MM.1S (cell line): ENCODE data around the gene TRAPPC10.

Source experiments
- DNase-seq: peaks from one replicate; pipeline ENCODE4 v3.0.0-alpha.2; 2015
- H2AFZ ChIP-seq: fragments of 300-600 bp; sonication (generic); 2 replicates; pipeline ENCODE4 v1.6.0; 2016; ENCODE audit warnings: antibody characterized with exemption, low read length
- H3F3A ChIP-seq: fragments of 300-600 bp; sonication (generic); 2 replicates; pipeline ENCODE4 v1.6.1; 2016; ENCODE audit warnings: mild to moderate bottlenecking, antibody characterized with exemption, low read length, moderate library complexity, mixed read lengths; ENCODE audit not compliant: insufficient read depth
- H3K27ac ChIP-seq: fragments of 300-600 bp; sonication (generic); 2 replicates; pipeline ENCODE4 v1.5.1; 2016; ENCODE audit warnings: mild to moderate bottlenecking, low read length
- H3K27me3 ChIP-seq: fragments of 300-600 bp; sonication (generic); replicated peaks from 2 replicates; pipeline ENCODE4 v1.6.0; 2016; ENCODE audit warnings: low read length; ENCODE audit not compliant: insufficient read depth
- H3K36me3 ChIP-seq: fragments of 300-600 bp; sonication (generic); replicated peaks from 2 replicates; pipeline ENCODE4 v1.6.1; 2016; ENCODE audit warnings: mild to moderate bottlenecking, low read length, mixed read lengths; ENCODE audit not compliant: insufficient read depth
- H3K4me1 ChIP-seq: fragments of 300-600 bp; sonication (generic); 2 replicates; pipeline ENCODE4 v1.6.1; 2016; ENCODE audit warnings: low read length, mixed read lengths
- H3K4me2 ChIP-seq: fragments of 300-600 bp; sonication (generic); 2 replicates; pipeline ENCODE4 v1.6.0; 2016; ENCODE audit warnings: low read depth, low read length
- H3K4me3 ChIP-seq: fragments of 300-600 bp; sonication (generic); 2 replicates; pipeline ENCODE4 v1.5.1; 2016; ENCODE audit warnings: low read length, mixed read lengths
- H3K79me2 ChIP-seq: fragments of 300-600 bp; sonication (generic); 2 replicates; pipeline ENCODE4 v1.6.1; 2016; ENCODE audit warnings: mixed run types, low read length, mixed read lengths
- H3K9ac ChIP-seq: fragments of 300-600 bp; sonication (generic); 2 replicates; pipeline ENCODE4 v1.6.1; 2016; ENCODE audit warnings: low read length, mixed read lengths
- H3K9me2 ChIP-seq: fragments of 300-600 bp; sonication (generic); replicated peaks from 2 replicates; pipeline ENCODE4 v1.6.1; 2016; ENCODE audit warnings: mild to moderate bottlenecking, low read length, mixed read lengths; ENCODE audit not compliant: insufficient read depth
- H3K9me3 ChIP-seq: fragments of 300-600 bp; sonication (generic); replicated peaks from 2 replicates; pipeline ENCODE4 v1.6.1; 2016; ENCODE audit warnings: mild to moderate bottlenecking, low read length, mixed read lengths; ENCODE audit not compliant: insufficient read depth
- H4K20me1 ChIP-seq: fragments of 300-600 bp; sonication (generic); 2 replicates; pipeline ENCODE4 v1.6.1; 2016; ENCODE audit warnings: mild to moderate bottlenecking, low read length, moderate library complexity, mixed read lengths; ENCODE audit not compliant: insufficient read depth
- CTCF ChIP-seq: fragments of 300-600 bp; sonication (generic); IDR thresholded peaks from 2 replicates; pipeline ENCODE4 v1.5.1; 2016; ENCODE audit warnings: antibody characterized with exemption, low read length, mixed read lengths
- EZH2 ChIP-seq: fragments of 300-600 bp; sonication (generic); optimal IDR thresholded peaks from 2 replicates; pipeline ENCODE3; 2017; ENCODE audit warnings: low read depth, mild to moderate bottlenecking, antibody characterized with exemption, low read length, mixed read lengths
- EZH2phosphoT487 ChIP-seq: fragments of 300-600 bp; sonication (generic); IDR thresholded peaks from 2 replicates; pipeline ENCODE4 v1.6.1; 2018; ENCODE audit warnings: antibody characterized with exemption, low read length

TRAPPC10 gene

GRCh38 chr21:44066116-44066515 lies 54.0 kb downstream of the TRAPPC10 start:
- Histone ChIP-seq H2AFZ (no peak overlapping the region), H3K27ac (no peak overlapping the region), H3K9me3 (no peaks in the 10 kb centered on the region), H3K9ac (no peak overlapping the region), H3K36me3 (peaks cover 3% of the 10 kb centered on the region; the same call in 1 of the 2 replicates), H3K4me3 (no peak overlapping the region), H3K79me2 (peaks cover 68% of the 10 kb centered on the region), H3K27me3 (no peaks in the 10 kb centered on the region), H3K4me1 (no peaks in the 10 kb centered on the region), H3K9me2 (no peaks in the 10 kb centered on the region), H3F3A (no peaks in the 10 kb centered on the region), H3K4me2 (no peak overlapping the region), H4K20me1 (no peaks in the 10 kb centered on the region)
- no peak for DNase-seq
- TF ChIP-seq EZH2 (no peak), EZH2phosphoT487 (no peak), CTCF (no peak)

- no peak overlapping the region for H2AFZ ChIP-seq
- H3K79me2 ChIP-seq: peaks cover 72% of the 10 kb centered on the region
- no peaks in the 10 kb centered on the region for H3K9me2 ChIP-seq
- no peak overlapping the region for H3K27ac ChIP-seq
- no peak overlapping the region for H3K4me3 ChIP-seq
- no peaks in the 10 kb centered on the region for H3K27me3 ChIP-seq
- no peaks in the 10 kb centered on the region for H3K9me3 ChIP-seq
- no peaks in the 10 kb centered on the region for H3F3A ChIP-seq
- H3K4me2 ChIP-seq: no peak overlapping the region
- no peak for DNase-seq
- TF ChIP-seq CTCF (no peak), EZH2 (no peak), EZH2phosphoT487 (no peak)
- H3K9ac ChIP-seq: no peak overlapping the region
- no peaks in the 10 kb centered on the region for H3K4me1 ChIP-seq
- H4K20me1 ChIP-seq: no peaks in the 10 kb centered on the region
- H3K36me3 ChIP-seq: peaks cover 3% of the 10 kb centered on the region; the same call in 1 of the 2 replicates
Observed at GRCh38 chr21:44067011-44067839, 55.1 kb downstream of the TRAPPC10 start.

- Histone ChIP-seq H2AFZ (no peak overlapping the region), H3K36me3 (peaks cover 8% of the 10 kb centered on the region; the same call in 1 of the 2 replicates), H3K9me2 (no peaks in the 10 kb centered on the region), H3K4me3 (no peak overlapping the region), H3K27me3 (no peaks in the 10 kb centered on the region), H3K9me3 (no peaks in the 10 kb centered on the region), H4K20me1 (no peaks in the 10 kb centered on the region), H3K27ac (no peak overlapping the region), H3F3A (no peaks in the 10 kb centered on the region), H3K4me2 (no peak overlapping the region), H3K79me2 (peaks cover 60% of the 10 kb centered on the region), H3K4me1 (no peaks in the 10 kb centered on the region), H3K9ac (no peak overlapping the region)
- TF ChIP-seq EZH2phosphoT487: no peak
- no peak for TF ChIP-seq EZH2
- no peak for DNase-seq
Observed at GRCh38 chr21:44070391-44070790, 58.3 kb downstream of the TRAPPC10 start.
